Measurements from ENCODE around the gene DYRK1A.

The DYRK1A gene

GRCh38 chr21:37408464-37409193, 42.1 kb downstream of the DYRK1A start:
- no peaks in the 10 kb centered on the region for H3K36me3 ChIP-seq (ENCODE audit: control insufficient read depth, insufficient read depth, low read length)
- H3K4me3 ChIP-seq (replicated peaks; ENCODE audit: low read depth, low read length) = no peak overlapping the region
- DNase-seq (ENCODE audit: extremely low read depth, insufficient read length) = no peak
- no peak for TF ChIP-seq CTCF (IDR thresholded peaks at IDR 0.05; ENCODE audit: insufficient read depth, low read length, poor library complexity, severe bottlenecking)
- no peaks in the 10 kb centered on the region for H3K27me3 ChIP-seq (replicated peaks; ENCODE audit: control insufficient read depth, insufficient read depth, low read length)

- no peak for DNase-seq (ENCODE audit: extremely low read depth, insufficient read length)
- no peak for TF ChIP-seq CTCF (IDR thresholded peaks at IDR 0.05; ENCODE audit: insufficient read depth, low read length, poor library complexity, severe bottlenecking)
- Histone ChIP-seq H3K4me3 (replicated peaks; ENCODE audit: low read depth, low read length) (no peak overlapping the region), H3K27me3 (replicated peaks; ENCODE audit: control insufficient read depth, insufficient read depth, low read length) (no peaks in the 10 kb centered on the region), H3K36me3 (ENCODE audit: control insufficient read depth, insufficient read depth, low read length) (no peaks in the 10 kb centered on the region)
Measured at GRCh38 chr21:37410639-37411038, 44.1 kb downstream of the DYRK1A start.

GRCh38 chr21:37412603-37413360, 46.2 kb downstream of the DYRK1A start:
- DNase-seq (ENCODE audit: extremely low read depth, insufficient read length) = no peak
- TF ChIP-seq CTCF (IDR thresholded peaks at IDR 0.05; ENCODE audit: insufficient read depth, low read length, poor library complexity, severe bottlenecking) = no peak
- Histone ChIP-seq H3K27me3 (replicated peaks; ENCODE audit: control insufficient read depth, insufficient read depth, low read length) (no peaks in the 10 kb centered on the region), H3K4me3 (replicated peaks; ENCODE audit: low read depth, low read length) (no peak overlapping the region), H3K36me3 (ENCODE audit: control insufficient read depth, insufficient read depth, low read length) (no peaks in the 10 kb centered on the region)

- Histone ChIP-seq H3K27me3 (replicated peaks; ENCODE audit: control insufficient read depth, insufficient read depth, low read length) (no peaks in the 10 kb centered on the region), H3K36me3 (ENCODE audit: control insufficient read depth, insufficient read depth, low read length) (no peaks in the 10 kb centered on the region), H3K4me3 (replicated peaks; ENCODE audit: low read depth, low read length) (no peak overlapping the region)
- DNase-seq (ENCODE audit: extremely low read depth, insufficient read length) = no peak
- no peak for TF ChIP-seq CTCF (IDR thresholded peaks at IDR 0.05; ENCODE audit: insufficient read depth, low read length, poor library complexity, severe bottlenecking)
Measured at GRCh38 chr21:37413553-37414291, 47.1 kb downstream of the DYRK1A start.

GRCh38 chr21:37414292-37415253, 48.0 kb downstream of the DYRK1A start:
- no peak for DNase-seq (ENCODE audit: extremely low read depth, insufficient read length)
- Histone ChIP-seq H3K36me3 (ENCODE audit: control insufficient read depth, insufficient read depth, low read length) (no peaks in the 10 kb centered on the region), H3K27me3 (replicated peaks; ENCODE audit: control insufficient read depth, insufficient read depth, low read length) (no peaks in the 10 kb centered on the region), H3K4me3 (replicated peaks; ENCODE audit: low read depth, low read length) (no peak overlapping the region)
- TF ChIP-seq CTCF (IDR thresholded peaks at IDR 0.05; ENCODE audit: insufficient read depth, low read length, poor library complexity, severe bottlenecking) = no peak

Data from GM06990 (cell line).